LNCAP (cell line): Measurements from ENCODE around the gene RAPGEFL1.

ENCODE experiments used
- CTCF ChIP-seq: fragments of 450-650 bp; IDR thresholded peaks from 2 replicates; pipeline ENCODE4 v1.5.1; 2017; ENCODE audit warnings: mild to moderate bottlenecking

Gene RAPGEFL1

GRCh38 chr17:40224718-40225550, 47.7 kb downstream of the RAPGEFL1 start:
- no peak for TF ChIP-seq CTCF

GRCh38 chr17:40230670-40231069, 53.4 kb downstream of the RAPGEFL1 start:
- TF ChIP-seq CTCF = no peak

- no peak for TF ChIP-seq CTCF
Observed at GRCh38 chr17:40241252-40241834, 64.1 kb downstream of the RAPGEFL1 start.

GRCh38 chr17:40242774-40243173, 65.5 kb downstream of the RAPGEFL1 start:
- no peak for TF ChIP-seq CTCF

- no peak for TF ChIP-seq CTCF
Observed at GRCh38 chr17:40243761-40244160, 66.5 kb downstream of the RAPGEFL1 start.

- no peak for TF ChIP-seq CTCF
Observed at GRCh38 chr17:40244255-40244654, 67.0 kb downstream of the RAPGEFL1 start.
